NCI-H69 (cell line): ENCODE data around the gene HCN1.
"Not testable (repeated sequence)": the region's sequence is repeated elsewhere in the genome, so short reads cannot be mapped to it uniquely, and the experiment has no call there.

Experiments used
- DNase-seq: peaks from one replicate; lab custom pipeline; 2025; lab: John Stamatoyannopoulos, UW

Gene HCN1

GRCh38 chr5:45617859-45618416 lies 78.2 kb downstream of the HCN1 start:
- DNase-seq = no peak

GRCh38 chr5:45609661-45610060 lies 86.5 kb downstream of the HCN1 start:
- DNase-seq = no peak

- no peak for DNase-seq
Observed at GRCh38 chr5:45604092-45604491, 92.1 kb downstream of the HCN1 start.

- no peak for DNase-seq
Observed at GRCh38 chr5:45601424-45601823, 94.8 kb downstream of the HCN1 start.

- DNase-seq = no peak
Observed at GRCh38 chr5:45596320-45596719, 99.9 kb downstream of the HCN1 start.

GRCh38 chr5:45586001-45586400 lies 110.2 kb downstream of the HCN1 start:
- not testable (repeated sequence) for DNase-seq

GRCh38 chr5:45578270-45578669 lies 117.9 kb downstream of the HCN1 start:
- no peak for DNase-seq

GRCh38 chr5:45568813-45569212 lies 127.4 kb downstream of the HCN1 start:
- no peak for DNase-seq

- no peak for DNase-seq
Observed at GRCh38 chr5:45542421-45542820, 153.8 kb downstream of the HCN1 start.

GRCh38 chr5:45533663-45534062 lies 162.5 kb downstream of the HCN1 start:
- no peak for DNase-seq

GRCh38 chr5:45532826-45533624 lies 163.2 kb downstream of the HCN1 start:
- DNase-seq = no peak

- no peak for DNase-seq
Observed at GRCh38 chr5:45521067-45521466, 175.1 kb downstream of the HCN1 start.

GRCh38 chr5:45512521-45512920 lies 183.7 kb downstream of the HCN1 start:
- no peak for DNase-seq

GRCh38 chr5:45509371-45509770 lies 186.8 kb downstream of the HCN1 start:
- no peak for DNase-seq

- no peak for DNase-seq
Observed at GRCh38 chr5:45508135-45508534, 188.0 kb downstream of the HCN1 start.

- DNase-seq = no peak
Observed at GRCh38 chr5:45507178-45507577, 189.0 kb downstream of the HCN1 start.

- not testable (repeated sequence) for DNase-seq
Observed at GRCh38 chr5:45499006-45499405, 197.2 kb downstream of the HCN1 start.

GRCh38 chr5:45491368-45491767 lies 204.8 kb downstream of the HCN1 start:
- DNase-seq = no peak

- no peak for DNase-seq
Observed at GRCh38 chr5:45484781-45485180, 211.4 kb downstream of the HCN1 start.

GRCh38 chr5:45454114-45454513 lies 242.1 kb downstream of the HCN1 start:
- DNase-seq = no peak

GRCh38 chr5:45444856-45445255 lies 251.3 kb downstream of the HCN1 start:
- not testable (repeated sequence) for DNase-seq

- DNase-seq = no peak
Observed at GRCh38 chr5:45440466-45440865, 255.7 kb downstream of the HCN1 start.

- no peak for DNase-seq
Observed at GRCh38 chr5:45437752-45438151, 258.4 kb downstream of the HCN1 start.
